ENCODE results near the gene GPR84. TPM values are rescaled to one million over a fixed set of nuclear protein-coding genes. Genes with fewer than 3 reads are reported as not detected.
A peak's percentile ranks its signal among the peaks of the same experiment; 100 is the strongest.

The GPR84 gene
- total RNA-seq, 1 donor from 2014 or later, result not detected

GRCh38 chr12:54359762-54360351 lies 4.4 kb downstream of the GPR84 start:
- no peak for FAIRE-seq
- peak overlapping the region; percentile 84 for H3K27ac Mint-ChIP-seq (ENCODE audit: unreplicated experiment)

GRCh38 chr12:54358945-54359761 lies 5.1 kb downstream of the GPR84 start:
- no peaks in the 10 kb centered on the region for H3K36me3 Mint-ChIP-seq (ENCODE audit: low read depth, unreplicated experiment)
- Histone ChIP-seq H3K79me2 (ENCODE audit: insufficient read depth, low read length) (no peaks in the 10 kb centered on the region), H2AFZ (ENCODE audit: low read depth, low read length) (peak overlapping the region; percentile 92), H3K9me3 (ENCODE audit: insufficient read depth, low read depth, low read length) (no peaks in the 10 kb centered on the region), H3K36me3 (ENCODE audit: insufficient read depth, low read length) (no peaks in the 10 kb centered on the region), H3K27ac (ENCODE audit: low read depth, low read length) (peak overlapping the region; percentile 97), H3K27me3 (ENCODE audit: insufficient read depth, low read length) (no peaks in the 10 kb centered on the region), H3K4me3 (ENCODE audit: insufficient read depth, low read depth, low read length) (peak overlapping the region; percentile 71), H3K9ac (ENCODE audit: low read length) (peak overlapping the region; percentile 100), H4K20me1 (ENCODE audit: insufficient read depth, low read length) (no peaks in the 10 kb centered on the region), H3K4me1 (ENCODE audit: insufficient read depth, low read length) (peaks cover 30% of the 10 kb centered on the region), H3K4me2 (ENCODE audit: low read length) (peak overlapping the region; percentile 100)
- H3K4me3 Mint-ChIP-seq (ENCODE audit: unreplicated experiment), result no peak overlapping the region
- TF ChIP-seq EZH2 (IDR thresholded peaks at IDR 0.05; ENCODE audit: insufficient read depth, low read length), result no peak
- TF ChIP-seq CTCF (IDR thresholded peaks at IDR 0.05; ENCODE audit: insufficient read depth, low read depth, low read length), result no peak
- DNase-seq (ENCODE audit: low read depth) (peak; percentile 100), FAIRE-seq (peak; percentile 13)
- H3K9me3 Mint-ChIP-seq (ENCODE audit: unreplicated experiment), result no peaks in the 10 kb centered on the region
- H3K4me1 Mint-ChIP-seq (ENCODE audit: low read depth, unreplicated experiment), result peaks cover 18% of the 10 kb centered on the region
- H3K27ac Mint-ChIP-seq (ENCODE audit: unreplicated experiment), result no peak overlapping the region
- peaks cover 6% of the 10 kb centered on the region for H3K27me3 Mint-ChIP-seq (ENCODE audit: low read depth, unreplicated experiment)

More at GRCh38 chr12:54359762-54360351, 4.4 kb downstream of the GPR84 start:
- peak overlapping the region; percentile 69 for H2AFZ ChIP-seq (ENCODE audit: low read depth, low read length)
- H3K9ac ChIP-seq (ENCODE audit: low read length), result peak overlapping the region; percentile 100
- TF ChIP-seq CTCF (IDR thresholded peaks at IDR 0.05; ENCODE audit: insufficient read depth, low read depth, low read length) (no peak), EZH2 (IDR thresholded peaks at IDR 0.05; ENCODE audit: insufficient read depth, low read length) (no peak)
- peak overlapping the region; percentile 47 for H3K4me3 ChIP-seq (ENCODE audit: insufficient read depth, low read depth, low read length)
- H3K4me3 Mint-ChIP-seq (ENCODE audit: unreplicated experiment), result no peak overlapping the region
- H3K36me3 Mint-ChIP-seq (ENCODE audit: low read depth, unreplicated experiment), result no peaks in the 10 kb centered on the region
- no peaks in the 10 kb centered on the region for H3K36me3 ChIP-seq (ENCODE audit: insufficient read depth, low read length)
- H3K9me3 Mint-ChIP-seq (ENCODE audit: unreplicated experiment), result no peaks in the 10 kb centered on the region
- H3K9me3 ChIP-seq (ENCODE audit: insufficient read depth, low read depth, low read length), result no peaks in the 10 kb centered on the region
- peaks cover 6% of the 10 kb centered on the region for H3K27me3 Mint-ChIP-seq (ENCODE audit: low read depth, unreplicated experiment)
- H3K4me1 Mint-ChIP-seq (ENCODE audit: low read depth, unreplicated experiment), result peaks cover 15% of the 10 kb centered on the region
- H4K20me1 ChIP-seq (ENCODE audit: insufficient read depth, low read length), result no peaks in the 10 kb centered on the region
- peak overlapping the region; percentile 100 for H3K4me2 ChIP-seq (ENCODE audit: low read length)
- H3K79me2 ChIP-seq (ENCODE audit: insufficient read depth, low read length), result no peaks in the 10 kb centered on the region
- H3K27ac ChIP-seq (ENCODE audit: low read depth, low read length), result peak overlapping the region; percentile 97
- peaks cover 30% of the 10 kb centered on the region for H3K4me1 ChIP-seq (ENCODE audit: insufficient read depth, low read length)
- DNase-seq (ENCODE audit: low read depth), result no peak
- H3K27me3 ChIP-seq (ENCODE audit: insufficient read depth, low read length), result no peaks in the 10 kb centered on the region
